Natural killer cell treated with Interleukin-12 subunit alpha and Interleukin-12 subunit beta and Interleukin-15 and Interleukin-18, amount 100 ng/mL, for 72 hours (primary cell): Measurements from ENCODE around the gene TGFB3. TPM values are rescaled to one million over a fixed set of nuclear protein-coding genes. Genes with fewer than 3 reads are reported as not detected.
A peak's percentile ranks its signal among the peaks of the same experiment; 100 is the strongest.
"Not testable (repeated sequence)": the region's sequence is repeated elsewhere in the genome, so short reads cannot be mapped to it uniquely, and the experiment has no call there.

Experiments
- ATAC-seq, 2 donors: fragments of 150-1000 bp; cut with Tn5 transposase in 1 of 2; sonication (Bioruptor Pico), chemical (Tn5 transposase) in 1 of 2; 2 replicates each; pipeline ENCODE4 v1.10.0; 2021
- DNase-seq: peaks from one replicate; pipeline ENCODE4 v3.0.0; 2022; ENCODE audit warnings: low spot score
- H3K27ac Mint-ChIP-seq, 2 donors: 1 replicate in 1 of 2; 2 replicates in 1 of 2; pipeline ENCODE4 v1.8.0; 2022; ENCODE audit warnings: mixed read lengths in 2 of 2, mild to moderate bottlenecking in 1 of 2, moderate library complexity in 1 of 2
- H3K27me3 Mint-ChIP-seq, 2 donors: 1 replicate in 1 of 2; 2 replicates in 1 of 2; pipeline ENCODE4 v1.8.0; 2022; ENCODE audit warnings: mixed read lengths in 2 of 2
- H3K36me3 Mint-ChIP-seq: one replicate; pipeline ENCODE4 v1.8.0; 2022; ENCODE audit warnings: mixed read lengths
- H3K4me1 Mint-ChIP-seq, 2 donors: 1 replicate in 1 of 2; 2 replicates in 1 of 2; pipeline ENCODE4 v1.8.0; 2022; ENCODE audit warnings: low read depth in 2 of 2, mixed read lengths in 2 of 2, mild to moderate bottlenecking in 1 of 2
- H3K4me3 Mint-ChIP-seq: one replicate; pipeline ENCODE4 v1.8.0; 2022; ENCODE audit warnings: mixed read lengths
- H3K9me3 Mint-ChIP-seq: 2 replicates; pipeline ENCODE4 v1.8.0; 2022; ENCODE audit warnings: mixed read lengths
- total RNA-seq, 2 donors: library from RNA; stranded (reverse); gene quantifications; one replicate each; pipeline ENCODE4 v1.2.3, GENCODE V29; 2022

TGFB3 gene
- 1 to 10 TPM; 1.4 to 3.8 TPM for total RNA-seq

DNA sequence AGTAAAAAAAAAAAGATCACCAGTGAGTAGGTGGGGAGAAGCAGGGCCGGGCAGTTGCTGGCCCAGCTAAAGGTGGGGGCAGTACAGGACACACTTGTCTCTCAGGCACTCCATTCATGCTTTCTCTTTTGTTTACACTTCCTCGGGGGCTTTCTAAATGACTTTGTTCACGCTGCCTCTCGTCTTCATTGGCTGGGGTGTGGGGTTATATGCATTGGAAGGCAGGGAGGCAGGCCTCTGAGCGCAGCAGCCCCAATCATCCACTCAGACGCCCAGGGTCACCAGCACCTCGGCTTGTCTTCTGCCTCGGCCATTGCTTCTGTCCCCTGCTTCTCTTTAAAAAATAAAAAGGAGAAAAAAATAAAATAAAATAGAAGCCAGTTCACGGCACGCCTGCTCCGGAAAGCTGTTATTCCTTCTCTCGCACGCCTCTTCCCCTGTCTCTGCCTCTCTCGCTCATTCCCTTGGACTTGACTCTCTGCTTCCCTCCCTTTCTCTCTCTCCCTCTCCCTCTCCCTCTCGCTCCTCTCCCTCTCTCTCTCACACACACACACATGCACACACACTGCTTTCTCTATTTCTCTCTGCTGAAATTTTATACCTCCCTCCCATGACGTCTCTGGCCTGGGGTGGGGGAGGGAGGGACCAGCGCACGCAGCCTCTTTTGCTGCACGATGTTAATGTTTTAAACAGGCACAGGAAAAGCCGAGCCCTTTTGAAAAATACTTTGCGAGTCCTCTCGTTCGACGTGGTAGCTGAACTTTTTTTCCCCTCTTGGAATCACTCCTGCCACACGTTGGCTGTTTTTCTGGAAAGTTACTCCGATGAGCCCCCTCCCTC, at the start of gene TGFB3:
TSS of gene TGFB3 (minus strand) at position 570 of the 840 bp plus-strand sequence. CDS start 1,102 bp downstream, outside the sequence.
- Mint-ChIP-seq H3K27me3 (no peaks in the 10 kb centered on the region), H3K36me3 (no peaks in the 10 kb centered on the region), H3K27ac (peak within 1 kb of the TSS; percentile 69 to 84), H3K9me3 (no peaks in the 10 kb centered on the region), H3K4me1 (peaks cover 40 to 46% of the 10 kb centered on the region in 2 donors), H3K4me3 (peak within 1 kb of the TSS; percentile 88)
- ATAC-seq, result peak; percentile 85 to 88
- peak; percentile 76 for DNase-seq

GRCh38 chr14:76024211-76024907, 42.6 kb upstream of the TGFB3 start:
- Mint-ChIP-seq H3K4me3 (no peak overlapping the region), H3K9me3 (peaks cover 9% of the 10 kb centered on the region), H3K36me3 (peaks cover 12% of the 10 kb centered on the region), H3K4me1 (no peaks in the 10 kb centered on the region), H3K27ac (no peak overlapping the region), H3K27me3 (no peaks in the 10 kb centered on the region)
- DNase-seq, result no peak
- no peak for ATAC-seq

GRCh38 chr14:76023757-76024156, 42.0 kb upstream of the TGFB3 start:
- Mint-ChIP-seq H3K9me3 (peaks cover 10% of the 10 kb centered on the region), H3K36me3 (peaks cover 18% of the 10 kb centered on the region), H3K4me3 (no peak overlapping the region), H3K27me3 (no peaks in the 10 kb centered on the region), H3K27ac (no peak overlapping the region), H3K4me1 (no peaks in the 10 kb centered on the region)
- DNase-seq (no peak), ATAC-seq (no peak)

DNA sequence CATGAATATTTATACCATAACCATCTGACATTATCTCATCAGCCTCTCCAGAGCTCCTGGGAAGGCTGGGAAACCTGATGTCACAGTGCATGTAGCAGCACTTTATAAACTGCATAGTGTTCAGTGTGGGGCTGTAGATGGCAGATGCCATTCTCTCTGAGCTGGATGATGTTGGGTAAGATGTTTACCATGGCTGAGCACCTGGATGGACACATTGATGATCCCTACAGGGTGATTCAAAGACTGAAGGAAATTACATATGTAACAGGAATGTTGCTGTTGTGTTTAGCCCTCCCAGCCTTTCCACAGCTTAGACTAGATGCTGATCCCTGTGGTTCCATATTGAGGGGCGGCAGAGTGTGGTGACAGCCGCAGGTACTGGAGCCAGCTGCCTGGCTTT, 41.2 kb upstream of the TGFB3 start:
- Mint-ChIP-seq H3K4me1 (no peaks in the 10 kb centered on the region), H3K9me3 (peaks cover 10% of the 10 kb centered on the region), H3K4me3 (no peak overlapping the region), H3K36me3 (peaks cover 25% of the 10 kb centered on the region), H3K27me3 (no peaks in the 10 kb centered on the region), H3K27ac (no peak overlapping the region)
- ATAC-seq (no peak), DNase-seq (no peak)

- Mint-ChIP-seq H3K4me3 (no peak overlapping the region), H3K36me3 (peaks cover 35% of the 10 kb centered on the region), H3K9me3 (peaks cover 10% of the 10 kb centered on the region), H3K27me3 (no peaks in the 10 kb centered on the region), H3K4me1 (no peaks in the 10 kb centered on the region), H3K27ac (no peak overlapping the region)
- no peak for DNase-seq
- ATAC-seq, result no peak
These were observed 37.9 kb upstream of the TGFB3 start for GRCh38 chr14:76019676-76020075.

DNA sequence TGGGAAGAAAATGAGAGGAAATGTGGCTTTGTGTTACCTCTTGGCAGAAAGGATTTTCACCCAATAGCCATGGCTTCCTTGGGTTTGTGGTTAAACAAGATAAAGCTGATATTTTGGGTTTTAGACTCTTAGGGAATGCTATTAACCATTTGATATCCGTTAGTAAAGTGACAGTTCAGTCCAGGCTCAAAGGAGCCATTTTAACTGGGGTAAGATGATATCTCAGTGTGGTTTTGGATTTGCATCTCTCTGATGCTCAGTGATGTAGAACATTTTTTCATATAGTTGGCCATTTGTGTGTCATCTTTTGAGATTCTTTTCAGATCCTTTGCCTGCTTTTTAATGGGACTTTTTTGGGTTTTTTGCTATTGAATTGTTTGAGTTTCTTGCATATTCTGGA, 33.9 kb upstream of the TGFB3 start:
- no peaks in the 10 kb centered on the region for H3K4me1 Mint-ChIP-seq
- peaks cover 42% of the 10 kb centered on the region for H3K36me3 Mint-ChIP-seq
- peaks cover 10% of the 10 kb centered on the region for H3K9me3 Mint-ChIP-seq
- no peak for ATAC-seq
- H3K27ac Mint-ChIP-seq, result no peak overlapping the region
- no peak for DNase-seq
- H3K4me3 Mint-ChIP-seq, result no peak overlapping the region
- H3K27me3 Mint-ChIP-seq, result no peaks in the 10 kb centered on the region

- Mint-ChIP-seq H3K27me3 (no peaks in the 10 kb centered on the region), H3K9me3 (peaks cover 8% of the 10 kb centered on the region), H3K4me1 (no peaks in the 10 kb centered on the region), H3K27ac (no peak overlapping the region), H3K4me3 (no peak overlapping the region), H3K36me3 (peaks cover 38% of the 10 kb centered on the region)
- no peak for ATAC-seq
- DNase-seq, result no peak
These were observed 33.4 kb upstream of the TGFB3 start for GRCh38 chr14:76015191-76015590.

DNA sequence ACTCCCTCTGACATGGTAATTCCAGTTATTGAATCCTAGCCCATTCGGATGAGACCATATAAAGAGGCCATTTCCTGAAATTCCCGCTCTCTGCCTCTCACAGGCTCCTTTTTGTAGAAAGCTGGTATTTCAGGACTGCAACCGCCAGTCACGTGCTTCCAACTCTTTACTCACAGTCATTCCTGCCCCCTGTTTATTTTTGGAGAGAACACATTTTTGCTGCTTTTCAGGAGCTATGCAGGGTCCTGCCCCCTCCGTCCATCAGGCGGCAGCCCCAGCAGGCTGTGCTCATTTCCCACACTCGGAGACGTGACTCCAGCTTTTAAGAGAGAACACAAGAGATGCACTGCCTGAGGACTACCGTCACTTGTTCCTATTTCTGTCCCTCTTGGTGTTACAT, 30.6 kb upstream of the TGFB3 start:
- no peaks in the 10 kb centered on the region for H3K27me3 Mint-ChIP-seq
- no peaks in the 10 kb centered on the region for H3K9me3 Mint-ChIP-seq
- no peaks in the 10 kb centered on the region for H3K4me1 Mint-ChIP-seq
- no peak overlapping the region for H3K4me3 Mint-ChIP-seq
- peaks cover 11% of the 10 kb centered on the region for H3K36me3 Mint-ChIP-seq
- no peak overlapping the region for H3K27ac Mint-ChIP-seq
- DNase-seq (no peak), ATAC-seq (no peak)

GRCh38 chr14:76011930-76012329, 30.1 kb upstream of the TGFB3 start:
- Mint-ChIP-seq H3K36me3 (peaks cover 7% of the 10 kb centered on the region), H3K27ac (no peak overlapping the region), H3K9me3 (no peaks in the 10 kb centered on the region), H3K4me1 (no peaks in the 10 kb centered on the region), H3K4me3 (no peak overlapping the region), H3K27me3 (no peaks in the 10 kb centered on the region)
- ATAC-seq, result no peak
- no peak for DNase-seq

- not testable (repeated sequence) for ATAC-seq, H3K27me3 Mint-ChIP-seq, DNase-seq, H3K4me3 Mint-ChIP-seq, H3K27ac Mint-ChIP-seq, H3K9me3 Mint-ChIP-seq, H3K4me1 Mint-ChIP-seq
- H3K36me3 Mint-ChIP-seq, result peaks cover 20% of the 10 kb centered on the region
These were observed 27.8 kb upstream of the TGFB3 start for GRCh38 chr14:76009627-76010026.

GRCh38 chr14:76007852-76008251, 26.1 kb upstream of the TGFB3 start:
- Mint-ChIP-seq H3K4me3 (no peak overlapping the region), H3K27me3 (no peaks in the 10 kb centered on the region), H3K27ac (no peak overlapping the region), H3K4me1 (no peaks in the 10 kb centered on the region), H3K9me3 (peaks cover 3% of the 10 kb centered on the region), H3K36me3 (peaks cover 23% of the 10 kb centered on the region)
- ATAC-seq (no peak), DNase-seq (no peak)

- H3K27me3 Mint-ChIP-seq, result no peaks in the 10 kb centered on the region
- ATAC-seq (no peak), DNase-seq (no peak)
- H3K36me3 Mint-ChIP-seq, result peaks cover 20% of the 10 kb centered on the region
- peaks cover 3% of the 10 kb centered on the region for H3K9me3 Mint-ChIP-seq
- no peak overlapping the region for H3K27ac Mint-ChIP-seq
- no peak overlapping the region for H3K4me3 Mint-ChIP-seq
- H3K4me1 Mint-ChIP-seq, result no peaks in the 10 kb centered on the region
These were observed 25.6 kb upstream of the TGFB3 start for GRCh38 chr14:76007379-76007778.

DNA sequence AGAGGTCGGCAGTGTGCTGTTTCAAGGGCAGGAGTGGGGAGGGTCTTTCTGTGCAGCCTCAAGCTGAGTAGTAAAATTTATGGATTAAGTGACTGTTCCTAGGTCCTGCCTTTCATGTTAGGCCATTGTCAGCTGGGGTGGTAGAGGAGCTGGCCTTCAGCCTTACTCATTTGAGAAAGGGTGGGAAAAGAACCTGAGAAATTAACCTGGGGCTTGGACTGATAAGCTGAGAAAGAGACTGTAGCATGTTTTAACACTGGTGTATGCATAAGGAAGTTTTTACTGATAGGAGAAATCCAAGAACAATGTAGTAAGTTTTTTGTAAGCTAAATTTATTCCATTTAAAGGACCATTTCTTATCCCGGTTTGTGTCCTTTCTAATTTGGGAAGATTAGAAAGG, 24.5 kb upstream of the TGFB3 start:
- H3K27ac Mint-ChIP-seq, result no peak overlapping the region
- no peaks in the 10 kb centered on the region for H3K27me3 Mint-ChIP-seq
- H3K36me3 Mint-ChIP-seq, result peaks cover 20% of the 10 kb centered on the region
- DNase-seq (no peak), ATAC-seq (no peak)
- H3K9me3 Mint-ChIP-seq, result peaks cover 3% of the 10 kb centered on the region
- no peaks in the 10 kb centered on the region for H3K4me1 Mint-ChIP-seq
- H3K4me3 Mint-ChIP-seq, result no peak overlapping the region

- Mint-ChIP-seq H3K27me3 (no peaks in the 10 kb centered on the region), H3K9me3 (peaks cover 3% of the 10 kb centered on the region), H3K4me3 (no peak overlapping the region), H3K27ac (no peak overlapping the region), H3K4me1 (no peaks in the 10 kb centered on the region), H3K36me3 (peaks cover 25% of the 10 kb centered on the region)
- DNase-seq, result no peak
- ATAC-seq, result no peak
These were observed 20.6 kb upstream of the TGFB3 start for GRCh38 chr14:76002383-76002782.
